HG02973 (cell line): ENCODE measurements around the gene JMJD8.
"Not testable (repeated sequence)": the region's sequence is repeated elsewhere in the genome, so short reads cannot be mapped to it uniquely, and the experiment has no call there.

Experiments
- ATAC-seq: cut with Tn5 transposase; IDR thresholded peaks from one replicate; pipeline ENCODE4 v1.9.1; 2021; ENCODE audit warnings: moderate library complexity; ENCODE audit not compliant: unreplicated experiment

Gene JMJD8

DNA sequence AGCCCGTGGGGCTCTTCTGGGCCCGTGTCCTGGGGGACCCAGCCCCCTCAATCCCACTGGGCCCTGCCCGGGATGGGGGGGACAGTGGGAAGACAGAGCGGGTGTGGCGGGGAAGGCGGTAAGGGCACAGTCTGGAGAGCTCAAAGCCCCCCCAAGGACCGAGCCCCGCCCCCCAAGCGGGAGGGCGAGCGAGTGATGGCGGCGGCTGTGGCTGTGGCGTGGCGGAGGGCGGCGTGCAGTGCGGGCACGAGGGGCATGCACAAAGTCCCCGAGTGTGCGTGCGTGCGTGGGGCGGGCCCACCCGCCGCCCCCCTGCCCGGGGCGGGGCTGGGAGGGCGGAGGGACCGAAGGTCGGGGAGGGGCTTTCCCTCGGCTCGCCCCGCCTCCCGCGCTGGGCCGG lies 9.6 kb upstream of the JMJD8 start:
- no peak for ATAC-seq

DNA sequence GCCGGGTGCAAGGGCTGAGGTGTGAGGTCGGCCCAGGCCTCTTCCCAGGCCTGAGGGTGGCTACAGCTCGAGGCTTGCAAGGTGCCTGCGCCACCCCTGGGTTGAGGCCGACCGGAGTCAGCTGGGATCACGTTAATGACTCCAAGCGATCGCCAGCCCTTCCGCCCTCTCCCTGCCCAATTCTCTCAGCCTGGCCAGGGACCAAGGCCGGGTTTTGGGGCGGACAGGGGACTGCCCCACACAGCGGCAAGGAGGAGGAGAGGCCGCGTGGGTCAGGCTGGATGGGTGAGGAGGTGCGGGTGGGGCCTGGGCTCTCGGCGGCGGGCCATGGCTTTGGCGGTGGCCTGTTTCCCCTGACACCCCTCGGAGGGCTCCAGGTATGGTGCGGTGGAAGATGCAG lies 9.2 kb upstream of the JMJD8 start:
- ATAC-seq, result no peak

DNA sequence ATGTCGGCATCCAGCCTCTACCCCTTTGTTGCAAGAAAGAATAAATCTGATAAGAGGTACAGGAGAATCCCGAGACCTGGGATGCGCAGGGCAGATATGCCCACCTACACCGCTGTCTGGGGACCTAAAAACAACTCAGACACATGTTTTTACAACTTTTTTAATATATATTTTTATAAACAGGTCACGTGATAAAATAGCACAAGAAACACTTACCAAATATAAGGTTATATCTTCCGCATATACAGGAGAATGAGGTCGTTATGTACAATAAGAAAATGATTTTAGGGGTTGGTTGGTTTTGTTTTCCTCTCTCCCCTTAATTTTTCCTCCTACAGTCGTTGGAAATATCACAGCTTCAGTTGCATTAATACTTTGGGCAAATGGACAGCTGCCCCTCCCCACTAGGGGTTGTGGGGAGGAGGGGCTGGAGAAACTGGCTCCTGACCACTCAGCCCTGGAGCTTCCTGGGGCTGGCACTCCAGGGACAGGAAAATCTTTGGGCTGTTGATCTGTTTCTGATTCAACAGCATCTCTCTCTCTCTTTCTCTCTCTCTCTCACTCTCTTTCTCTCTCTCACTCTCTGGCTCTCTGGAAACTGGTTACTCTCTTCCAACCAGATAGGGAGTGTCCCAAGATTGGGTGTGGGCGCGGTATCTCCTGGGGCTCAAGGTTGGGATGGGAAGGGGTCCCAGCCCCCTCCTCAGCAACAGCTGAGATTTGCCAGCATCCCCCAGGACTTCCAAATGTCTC lies 8.4 kb upstream of the JMJD8 start:
- no peak for ATAC-seq

DNA sequence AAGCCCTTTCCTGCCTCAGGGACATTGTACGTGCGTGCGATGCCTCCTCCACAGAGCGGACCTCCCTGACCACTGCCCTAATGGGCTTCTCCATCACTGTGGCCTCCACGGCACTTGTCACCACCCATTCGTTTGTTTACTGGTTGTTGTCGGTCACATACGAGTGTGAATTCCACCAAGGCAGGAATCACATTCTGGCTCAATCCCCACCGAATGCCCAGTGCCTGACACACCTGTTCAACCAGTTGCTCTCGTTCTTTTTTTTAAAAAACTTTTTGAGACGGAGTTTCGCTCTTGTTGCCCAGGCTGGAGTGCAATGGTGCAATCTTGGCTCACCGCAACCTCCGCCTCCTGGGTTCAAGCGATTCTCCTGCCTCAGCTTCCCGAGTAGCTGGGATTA lies 7.1 kb upstream of the JMJD8 start:
- ATAC-seq, result not testable (repeated sequence)

GRCh38 chr16:689175-689897 lies 5.2 kb upstream of the JMJD8 start:
- no peak for ATAC-seq

GRCh38 chr16:687499-687898 lies 3.4 kb upstream of the JMJD8 start:
- ATAC-seq, result no peak

GRCh38 chr16:686459-687260 lies 2.5 kb upstream of the JMJD8 start:
- no peak for ATAC-seq

DNA sequence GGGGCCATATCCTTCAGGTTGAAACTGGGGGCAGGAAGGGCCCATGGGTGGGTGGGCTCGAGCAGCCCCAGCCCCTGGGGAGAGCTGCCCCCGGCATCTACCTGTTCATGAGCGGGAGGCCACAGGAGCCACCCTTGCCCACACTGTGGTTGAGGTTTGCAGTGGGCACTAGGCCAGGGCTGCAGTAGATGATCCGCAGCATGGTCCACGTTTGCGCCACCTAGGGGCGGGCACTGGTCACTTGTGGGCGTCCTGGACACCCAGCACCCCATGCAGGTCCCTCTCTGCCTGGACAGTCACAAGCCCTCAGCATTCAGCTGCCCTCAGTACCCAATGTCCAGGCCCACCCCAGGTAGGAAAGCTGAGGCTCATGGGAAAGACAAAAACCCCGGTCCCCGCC lies 1.8 kb upstream of the JMJD8 start:
- ATAC-seq, result no peak

DNA sequence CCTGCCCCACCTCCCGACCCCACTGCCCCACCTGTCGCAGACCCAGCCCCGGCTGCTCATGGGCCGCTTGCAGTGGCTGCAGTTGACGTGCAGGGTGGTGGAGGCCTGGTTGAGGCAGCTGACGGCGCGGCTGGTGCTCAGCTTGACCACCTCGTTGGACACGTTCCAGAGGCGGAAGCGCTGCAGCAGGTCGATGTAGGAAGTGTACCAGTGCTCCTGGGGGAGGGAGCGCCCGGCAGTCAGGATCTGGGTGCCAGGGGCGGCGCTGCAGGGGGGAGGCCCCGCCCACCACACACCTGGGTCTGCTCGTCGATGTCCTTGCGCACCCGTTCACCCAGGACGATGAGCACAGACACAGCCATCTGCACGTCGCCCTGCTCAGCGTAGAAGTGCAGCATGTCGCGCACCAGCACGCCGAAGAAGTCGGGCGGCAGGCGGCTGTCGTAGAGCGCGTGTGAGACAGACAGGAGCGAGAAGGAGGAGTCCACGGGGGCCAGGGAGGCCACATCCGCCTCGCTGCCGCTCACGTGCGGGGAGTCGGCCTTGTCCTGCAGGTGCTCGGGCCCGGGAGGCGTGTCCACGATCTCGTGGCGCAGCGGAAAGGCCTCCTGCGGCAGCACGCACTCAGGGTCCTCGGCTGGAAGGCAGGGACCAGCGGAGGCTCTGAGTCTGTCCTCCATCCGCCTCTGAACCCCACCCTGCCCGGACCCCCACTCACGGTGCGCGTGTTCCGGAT lies 995 bp upstream of the JMJD8 start:
- no peak for ATAC-seq

GRCh38 chr16:683396-684070 lies 601 bp downstream of the JMJD8 start:
- ATAC-seq, result no peak

DNA sequence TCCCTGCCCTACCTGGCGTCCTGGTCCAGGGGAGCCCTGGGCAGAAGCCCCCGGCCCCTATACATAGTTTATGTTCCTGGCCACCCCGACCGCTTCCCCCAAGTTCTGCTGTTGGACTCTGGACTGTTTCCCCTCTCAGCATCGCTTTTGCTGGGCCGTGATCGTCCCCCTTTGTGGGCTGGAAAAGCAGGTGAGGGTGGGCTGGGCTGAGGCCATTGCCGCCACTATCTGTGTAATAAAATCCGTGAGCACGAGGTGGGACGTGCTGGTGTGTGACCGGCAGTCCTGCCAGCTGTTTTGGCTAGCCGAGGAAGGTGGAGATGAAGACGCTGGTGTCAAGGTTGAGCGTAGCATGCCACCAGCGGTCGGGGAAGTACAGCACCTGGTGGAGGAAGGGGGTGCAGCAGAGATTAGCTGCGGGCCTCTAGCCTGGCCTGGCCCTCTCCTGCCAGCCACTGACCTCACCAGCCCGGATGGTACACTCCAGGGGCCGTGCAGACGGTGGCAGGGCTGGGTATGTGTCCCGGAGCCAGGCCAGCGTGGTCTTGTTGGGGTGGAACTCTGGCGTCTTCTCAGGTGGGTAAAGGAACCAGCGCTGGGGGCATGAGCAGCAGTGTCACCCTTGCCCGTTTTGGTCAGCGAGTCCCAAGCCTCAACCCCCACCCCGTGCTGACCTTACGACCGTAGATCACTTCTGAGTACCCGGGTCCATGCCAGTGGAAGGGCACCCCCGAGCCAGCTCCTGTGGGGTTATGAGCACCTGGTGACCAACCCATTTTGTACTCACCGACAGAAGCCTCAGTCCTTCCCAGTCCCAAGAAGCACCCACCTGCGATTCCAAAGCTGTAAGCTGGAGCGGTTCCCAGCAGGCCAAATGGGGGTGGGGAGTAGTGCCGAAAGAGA lies 1.4 kb downstream of the JMJD8 start:
- ATAC-seq, result no peak

DNA sequence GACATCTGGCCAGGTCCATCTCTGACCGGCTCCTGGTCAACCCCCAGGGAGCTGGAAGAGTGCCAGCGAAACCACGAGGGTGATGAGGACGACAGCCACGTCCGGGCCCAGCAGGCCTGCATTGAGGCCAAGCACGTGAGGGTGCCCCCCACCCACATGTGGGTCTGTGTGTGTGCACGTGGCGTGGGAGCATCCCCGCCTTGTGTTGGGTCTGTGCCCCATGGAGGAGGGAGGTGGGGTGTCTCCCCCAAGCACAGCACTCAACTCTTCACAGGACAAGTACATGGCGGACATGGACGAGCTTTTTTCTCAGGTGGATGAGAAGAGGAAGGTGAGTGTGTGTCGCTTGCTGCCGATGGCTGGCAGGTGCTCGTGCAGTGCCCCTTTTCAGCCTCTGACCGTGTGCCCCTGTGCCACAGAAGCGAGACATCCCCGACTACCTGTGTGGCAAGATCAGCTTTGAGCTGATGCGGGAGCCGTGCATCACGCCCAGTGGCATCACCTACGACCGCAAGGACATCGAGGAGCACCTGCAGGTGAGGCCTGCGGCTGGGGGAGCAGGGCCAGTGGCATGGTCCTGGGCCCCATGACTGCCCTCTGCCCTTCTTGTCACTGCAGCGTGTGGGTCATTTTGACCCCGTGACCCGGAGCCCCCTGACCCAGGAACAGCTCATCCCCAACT lies 2.2 kb downstream of the JMJD8 start:
- ATAC-seq, result no peak

GRCh38 chr16:680967-681745 lies 3.0 kb downstream of the JMJD8 start:
- no peak for ATAC-seq

DNA sequence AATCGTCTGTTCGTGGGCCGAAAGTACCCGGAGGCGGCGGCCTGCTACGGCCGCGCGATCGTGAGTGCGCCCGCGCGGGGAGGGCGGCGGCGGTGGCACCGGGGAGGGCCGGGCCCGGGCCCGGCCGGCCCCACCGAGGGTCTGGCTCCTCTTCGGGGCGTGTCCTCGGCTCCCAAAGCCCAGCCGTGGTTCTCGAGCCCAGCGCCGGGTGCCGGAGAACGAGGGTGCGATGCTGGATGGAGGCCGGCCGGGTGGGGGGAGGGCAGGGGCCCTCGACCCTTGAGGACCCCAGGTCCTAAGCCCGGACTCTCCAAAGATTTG lies 3.5 kb downstream of the JMJD8 start:
- no peak for ATAC-seq

- ATAC-seq, result no peak
Measured at GRCh38 chr16:679814-680624, 4.1 kb downstream of the JMJD8 start, which contains the start of gene STUB1. STUB1 (plus strand) TSS chr16:680410; CDS start chr16:680526, 116 bp downstream.

DNA sequence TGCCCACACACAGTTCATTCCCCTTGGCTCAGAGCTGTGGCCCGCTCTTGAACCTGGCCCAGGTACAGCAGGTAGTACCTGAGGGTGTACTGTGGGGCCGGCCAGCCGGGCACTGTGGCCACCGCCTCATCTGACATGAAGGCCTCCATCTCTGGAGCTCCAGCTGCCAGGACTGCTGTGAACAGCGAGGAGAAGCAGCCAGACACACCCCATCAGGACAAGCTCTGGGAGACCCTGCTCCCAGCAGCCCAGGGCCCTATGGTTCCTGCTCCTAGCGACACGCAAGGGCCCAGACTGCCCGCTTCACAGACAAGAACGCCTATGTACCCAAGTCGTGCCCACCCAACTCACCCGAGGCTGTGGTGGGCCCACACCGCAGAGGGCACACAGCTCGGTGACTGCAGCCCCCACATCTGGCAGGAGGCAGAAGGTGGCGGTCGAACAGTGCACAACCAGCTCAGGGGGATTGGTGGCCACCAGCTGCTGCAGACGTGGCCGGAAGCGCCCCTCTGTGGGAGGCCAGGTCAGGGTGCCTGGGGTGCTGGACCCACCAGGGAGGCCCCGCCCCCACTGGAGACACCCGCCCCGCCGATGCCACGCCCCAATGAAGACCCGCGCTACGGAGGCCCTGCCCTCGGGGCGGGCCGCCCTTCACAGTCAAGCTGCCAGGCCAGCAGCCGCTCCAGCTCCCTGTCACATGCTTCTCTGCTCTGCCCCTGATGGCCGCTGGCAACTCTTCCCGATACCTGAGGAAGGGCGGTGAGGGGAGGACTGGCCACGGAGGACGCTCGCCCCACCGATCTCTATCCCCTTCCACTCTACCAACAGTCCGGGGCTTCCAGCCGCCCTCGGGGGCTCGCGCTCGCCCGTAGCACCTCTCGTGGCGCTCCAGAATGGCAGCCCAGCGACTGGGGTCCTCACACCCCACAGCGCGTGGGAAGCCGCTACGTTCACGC lies 5.0 kb downstream of the JMJD8 start:
- no peak for ATAC-seq
